IMR-90 (cell line): ENCODE data around the gene LAMA5. TPM values are rescaled to one million over a fixed set of nuclear protein-coding genes. Genes with fewer than 3 reads are reported as not detected.
A peak's percentile ranks its signal among the peaks of the same experiment; 100 is the strongest.

Experiments
- ATAC-seq: fragments of 200-7000 bp; cut with Tn5 transposase; 2 replicates; pipeline ENCODE4 v1.9.1; 2020; ENCODE audit warnings: low read depth, mild to moderate bottlenecking, moderate library complexity
- BruUV-seq: library from RNA; stranded (reverse); fragments of 400-500 nt; replicated peaks from 2 replicates; lab custom pipeline; 2021; lab: Mats Ljungman, UMichigan
- CTCF ChIA-PET: fragments of 300-600 bp; formaldehyde crosslinking; extraction: SDS; loops from one replicate; lab custom pipeline; 2021; ENCODE audit warnings: antibody characterized with exemption; lab: Yijun Ruan, JAX
- POLR2A ChIA-PET: fragments of 300-600 bp; sonication (Branson Sonifier 250); formaldehyde crosslinking; loops from one replicate; lab custom pipeline; 2022; ENCODE audit warnings: antibody characterized with exemption; ENCODE audit not compliant: unreplicated experiment; lab: Charles Lee
- DNase-seq: peaks from one replicate; pipeline ENCODE4 v3.0.0; 2013
- H2AFZ ChIP-seq: replicated peaks from 2 replicates; pipeline ENCODE3; 2013; ENCODE audit warnings: low read length, mild to moderate bottlenecking; ENCODE audit not compliant: poor library complexity
- H2AK5ac ChIP-seq: 2 replicates; pipeline ENCODE4 v1.6.1; 2013; ENCODE audit warnings: low read depth, low read length, inconsistent platforms
- H2AK9ac ChIP-seq: replicated peaks from 2 replicates; pipeline ENCODE3; 2013; ENCODE audit warnings: mild to moderate bottlenecking, low read depth, low read length, moderate library complexity; ENCODE audit not compliant: poor library complexity
- H2BK120ac ChIP-seq: 2 replicates; pipeline ENCODE4 v1.6.1; 2013; ENCODE audit warnings: low read depth, low read length, inconsistent platforms
- H2BK15ac ChIP-seq: 3 replicates; pipeline ENCODE4 v1.6.1; 2013; ENCODE audit warnings: low read depth, low read length, inconsistent platforms
- H2BK20ac ChIP-seq: 2 replicates; pipeline ENCODE4 v1.6.1; 2013; ENCODE audit warnings: low read depth, mild to moderate bottlenecking, inconsistent platforms, low read length, moderate library complexity
- H2BK5ac ChIP-seq: 2 replicates; pipeline ENCODE4 v1.6.1; 2013; ENCODE audit warnings: mild to moderate bottlenecking, low read depth, low read length, inconsistent platforms; ENCODE audit not compliant: poor library complexity, severe bottlenecking
- H3K14ac ChIP-seq: replicated peaks from 2 replicates; pipeline ENCODE4 v1.6.1; 2013; ENCODE audit warnings: low read depth, low read length, inconsistent platforms
- H3K18ac ChIP-seq: 2 replicates; pipeline ENCODE4 v1.6.1; 2013; ENCODE audit warnings: low read depth, low read length, control low read depth
- H3K23ac ChIP-seq: 2 replicates; pipeline ENCODE4 v1.6.1; 2013; ENCODE audit warnings: low read depth, low read length, inconsistent platforms
- H3K27ac ChIP-seq: 2 replicates; pipeline ENCODE4 v1.5.1; 2013; ENCODE audit warnings: mild to moderate bottlenecking, control low read depth, low read length; ENCODE audit not compliant: insufficient read depth
- H3K27me3 ChIP-seq: 2 replicates; pipeline ENCODE4 v1.6.1; 2013; ENCODE audit warnings: low read length; ENCODE audit not compliant: control insufficient read depth, insufficient read depth
- H3K36me3 ChIP-seq: 2 replicates; pipeline ENCODE4 v1.6.1; 2013; ENCODE audit warnings: low read length, mixed read lengths; ENCODE audit not compliant: control insufficient read depth, insufficient read depth
- H3K4ac ChIP-seq: 2 replicates; pipeline ENCODE4 v1.6.1; 2013; ENCODE audit warnings: low read depth, low read length, inconsistent platforms
- H3K4me1 ChIP-seq: 2 replicates; pipeline ENCODE4 v1.6.1; 2013; ENCODE audit warnings: low read length, mixed read lengths; ENCODE audit not compliant: control insufficient read depth, insufficient read depth
- H3K4me2 ChIP-seq: 2 replicates; pipeline ENCODE4 v1.6.1; 2013; ENCODE audit warnings: low read depth, mild to moderate bottlenecking, control low read depth, low read length, moderate library complexity
- H3K4me3 ChIP-seq: 2 replicates; pipeline ENCODE4 v1.5.1; 2013; ENCODE audit warnings: low read depth, mild to moderate bottlenecking, control low read depth, low read length, moderate library complexity; ENCODE audit not compliant: insufficient read depth
- H3K56ac ChIP-seq: 2 replicates; pipeline ENCODE4 v1.6.1; 2013; ENCODE audit warnings: low read length, inconsistent platforms; ENCODE audit not compliant: insufficient read depth; ENCODE audit errors: extremely low read depth
- H3K79me1 ChIP-seq, 2 experiments: 2 replicates each; pipeline ENCODE4 v1.6.1; 2013; ENCODE audit warnings: low read length in 2 of 2, inconsistent platforms in 1 of 2, low read depth in 1 of 2
- H3K9ac ChIP-seq: 2 replicates; pipeline ENCODE4 v1.6.1; 2013; ENCODE audit warnings: low read depth, low read length, control low read depth
- H3K9me1 ChIP-seq: 2 replicates; pipeline ENCODE4 v1.6.1; 2013; ENCODE audit warnings: low read length, inconsistent platforms; ENCODE audit not compliant: insufficient read depth
- H3K9me3 ChIP-seq: 2 replicates; pipeline ENCODE4 v1.6.1; 2013; ENCODE audit warnings: low read length; ENCODE audit not compliant: control insufficient read depth, insufficient read depth
- H4K20me1 ChIP-seq: 2 replicates; pipeline ENCODE4 v1.6.1; 2013; ENCODE audit warnings: low read length, inconsistent platforms; ENCODE audit not compliant: insufficient read depth
- H4K5ac ChIP-seq: 2 replicates; pipeline ENCODE4 v1.6.1; 2013; ENCODE audit warnings: mild to moderate bottlenecking, low read depth, low read length, control low read depth
- H4K8ac ChIP-seq, 2 experiments: 2 replicates each; pipeline ENCODE4 v1.6.1; 2013; ENCODE audit warnings: low read depth in 2 of 2, low read length in 2 of 2, control low read depth in 1 of 2, inconsistent platforms in 1 of 2
- H4K91ac ChIP-seq: 2 replicates; pipeline ENCODE4 v1.6.1; 2013; ENCODE audit warnings: low read depth, low read length, inconsistent platforms; ENCODE audit not compliant: insufficient read depth
- BHLHE40 ChIP-seq: fragments of 150-350 bp; IDR thresholded peaks from 2 replicates; pipeline ENCODE4 v1.6.1; 2016; ENCODE audit warnings: mild to moderate bottlenecking, low read depth, low read length
- CHD1 ChIP-seq: IDR thresholded peaks from 2 replicates; pipeline ENCODE4 v1.6.1; 2012; ENCODE audit warnings: low read depth, low read length, improper control_type of control experiment
- CTCF ChIP-seq: conservative IDR thresholded peaks from 2 replicates; pipeline ENCODE4 v1.5.1; 2012; ENCODE audit warnings: mild to moderate bottlenecking, low read depth, low read length, improper control_type of control experiment
- ELK1 ChIP-seq: fragments of 150-350 bp; IDR thresholded peaks from 2 replicates; pipeline ENCODE4 v1.6.1; 2016; ENCODE audit warnings: low read depth, mild to moderate bottlenecking, low read length, moderate library complexity, borderline replicate concordance
- NFE2L2 ChIP-seq: fragments of 150-350 bp; IDR thresholded peaks from 2 replicates; pipeline ENCODE4 v1.6.1; 2016; ENCODE audit warnings: low read depth, mild to moderate bottlenecking, low read length
- RAD21 ChIP-seq: IDR thresholded peaks from 2 replicates; pipeline ENCODE4 v1.6.1; 2012; ENCODE audit warnings: low read length, improper control_type of control experiment
- WGBS, 2 experiments: methylation state at CpG; one replicate each; pipeline versions ENCODE4 v1.1.5 to v1.1.7; 2013; ENCODE audit warnings: missing lambda C conversion rate in 2 of 2; ENCODE audit not compliant: insufficient read length in 1 of 2; ENCODE audit errors: extremely low coverage in 2 of 2; 5-methylcytosine and 5-hydroxymethylcytosine counted together
- dilution Hi-C: fragments of 300-500 bp; cut with HindIII; formaldehyde crosslinking; loops from one replicate; pipeline ENCODE4 v1.14.3; 2018; ENCODE audit warnings: low sequenced_read_pairs; ENCODE audit not compliant: unreplicated experiment
- in situ Hi-C: fragments of 300-500 bp; cut with MboI; formaldehyde crosslinking; loops from 3 replicates; pipeline ENCODE4 v1.14.3; 2019; ENCODE audit warnings: low sequenced_read_pairs, inconsistent platforms, mixed read lengths
- intact Hi-C: fragments of 100-400 bp; cut with micrococcal nuclease; formaldehyde crosslinking; loops from 2 replicates; pipeline ENCODE4 v1.10.0; 2022
- polyA plus RNA-seq, 3 experiments: library from polyadenylated mRNA; depleted of rRNA; stranded (reverse); fragments of >200 nt; gene quantifications; 2 replicates each; pipeline ENCODE4 v1.2.3, GENCODE V29; 2012; ENCODE audit warnings: low replicate concordance in 1 of 3
- total RNA-seq: library from RNA; depleted of rRNA; stranded (reverse); fragments of >200 nt; gene quantifications from 2 replicates; pipeline ENCODE4 v1.2.3, GENCODE V29; 2012
- TF ChIP-seq, protein P1 (sequence below): fragments of 150-350 bp; IDR thresholded peaks from 2 replicates; pipeline ENCODE4 v1.6.1; 2017; ENCODE audit warnings: mild to moderate bottlenecking, antibody characterized with exemption, low read length, low read depth

Gene LAMA5
- total and polyA plus RNA-seq, 2 of the 4 experiments (the other 2 are of a cell fraction), result 0.90 to 7.3 TPM

DNA sequence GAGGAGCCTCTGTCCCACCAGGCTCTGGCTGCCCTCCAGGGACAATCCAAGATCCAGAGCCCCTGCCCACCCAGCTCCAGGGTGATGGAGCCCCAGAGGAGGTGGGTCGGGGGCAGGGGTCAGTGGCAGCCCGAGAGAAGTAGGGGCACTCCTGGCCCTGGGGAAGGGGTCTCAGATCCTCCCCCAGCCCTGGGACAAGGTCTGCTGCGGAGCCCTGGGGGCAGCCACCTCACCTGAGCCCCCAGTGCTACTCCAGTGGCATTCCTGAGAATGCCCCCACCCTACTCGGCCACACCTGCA is 2.7 kb upstream of the LAMA5 start:
- H2AFZ ChIP-seq, result peak overlapping the region; percentile 67
- peak overlapping the region; percentile 51; the same call in 1 of the 2 replicates for H3K27ac ChIP-seq
- peak overlapping the region; percentile 56 for H2AK9ac ChIP-seq
- H2BK15ac ChIP-seq, result no peak overlapping the region
- no peak overlapping the region for H3K4me3 ChIP-seq
- peak overlapping the region in 1 of 2 experiments; percentile 64; a peak in 1 of 4 replicates for H4K8ac ChIP-seq
- TF ChIP-seq NFE2L2 (no peak), BHLHE40 (no peak), CHD1 (no peak), ELK1 (no peak), CTCF (no peak), RAD21 (no peak)
- TF ChIP-seq, protein P1, sequence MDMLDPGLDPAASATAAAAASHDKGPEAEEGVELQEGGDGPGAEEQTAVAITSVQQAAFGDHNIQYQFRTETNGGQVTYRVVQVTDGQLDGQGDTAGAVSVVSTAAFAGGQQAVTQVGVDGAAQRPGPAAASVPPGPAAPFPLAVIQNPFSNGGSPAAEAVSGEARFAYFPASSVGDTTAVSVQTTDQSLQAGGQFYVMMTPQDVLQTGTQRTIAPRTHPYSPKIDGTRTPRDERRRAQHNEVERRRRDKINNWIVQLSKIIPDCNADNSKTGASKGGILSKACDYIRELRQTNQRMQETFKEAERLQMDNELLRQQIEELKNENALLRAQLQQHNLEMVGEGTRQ, result no peak
- H3K27me3 ChIP-seq, result no peaks in the 10 kb centered on the region
- peak overlapping the region; percentile 80 for H2BK120ac ChIP-seq
- 70% methylated on average over 2 of the region's 4 CpGs; no CpG with 5 or more reads in 1 of the 2 experiments for WGBS, 2 experiments
- peak overlapping the region; percentile 72 for H3K4ac ChIP-seq
- in situ Hi-C loops, result no loop called here
- H3K9me1 ChIP-seq, result peaks cover 13% of the 10 kb centered on the region; the same call in 1 of the 2 replicates
- peak overlapping the region; percentile 16; the same call in 1 of the 2 replicates for H3K18ac ChIP-seq
- ATAC-seq, result no peak
- peak overlapping the region; percentile 47; the same call in 1 of the 2 replicates for H2BK20ac ChIP-seq
- H3K79me1 ChIP-seq, result no peaks in the 10 kb centered on the region
- H3K14ac ChIP-seq, result 0 out of 2 replicates have a peak overlapping the region, but pooled peaks have one; percentile 58
- POLR2A ChIA-PET, result no interaction called here
- peaks cover 41% of the 10 kb centered on the region for H3K4me1 ChIP-seq
- no peaks in the 10 kb centered on the region for H3K9me3 ChIP-seq
- no peak overlapping the region for H3K9ac ChIP-seq
- peaks cover 16% of the 10 kb centered on the region for H4K20me1 ChIP-seq
- no TSS peak for BruUV-seq
- dilution Hi-C loops, result no loop called here
- H4K5ac ChIP-seq, result no peak overlapping the region; the same call in 1 of the 2 replicates
- H2BK5ac ChIP-seq, result no peak overlapping the region
- DNase-seq, result no peak
- H4K91ac ChIP-seq, result no peak overlapping the region
- peak overlapping the region; percentile 32; the same call in 1 of the 2 replicates for H2AK5ac ChIP-seq
- intact Hi-C loops, result no loop called here
- H3K4me2 ChIP-seq, result no peak overlapping the region
- CTCF ChIA-PET, result no interaction called here
- no peak overlapping the region for H3K23ac ChIP-seq
- no peak overlapping the region for H3K56ac ChIP-seq
- H3K36me3 ChIP-seq, result no peaks in the 10 kb centered on the region
